DMS 273 (cell line): ENCODE data around the gene PILRB.
"Not testable (repeated sequence)": the region's sequence is repeated elsewhere in the genome, so short reads cannot be mapped to it uniquely, and the experiment has no call there.

ENCODE experiments used
- DNase-seq: peaks from one replicate; lab custom pipeline; 2025; ENCODE audit not compliant: unreplicated experiment; lab: John Stamatoyannopoulos, UW

PILRB gene

GRCh38 chr7:100358027-100358856 lies at the start of gene PILRB:
Gene PILRB, plus strand, starts transcription at chr7:100358117. Its CDS starts 186 bp downstream, at chr7:100358303.
- DNase-seq, result no peak

- DNase-seq, result not testable (repeated sequence)
These were observed 39.6 kb upstream of the PILRB start for GRCh38 chr7:100318329-100318728.

- not testable (repeated sequence) for DNase-seq
These were observed 36.3 kb upstream of the PILRB start for GRCh38 chr7:100321648-100322047.

- not testable (repeated sequence) for DNase-seq
These were observed 33.7 kb upstream of the PILRB start for GRCh38 chr7:100324194-100324593.

GRCh38 chr7:100325671-100326070 lies 32.2 kb upstream of the PILRB start:
- not testable (repeated sequence) for DNase-seq

- DNase-seq, result not testable (repeated sequence)
These were observed 31.0 kb upstream of the PILRB start for GRCh38 chr7:100326914-100327313.

- peak; percentile 98 for DNase-seq
These were observed 22.1 kb upstream of the PILRB start for GRCh38 chr7:100335566-100336466.

GRCh38 chr7:100338083-100338696 lies 19.7 kb upstream of the PILRB start:
- DNase-seq, result not testable (repeated sequence)

GRCh38 chr7:100341286-100341685 lies 16.6 kb upstream of the PILRB start:
- DNase-seq, result not testable (repeated sequence)

- DNase-seq, result no peak
These were observed 15.2 kb upstream of the PILRB start for GRCh38 chr7:100342765-100343164.

GRCh38 chr7:100344124-100344559 lies 13.8 kb upstream of the PILRB start:
- not testable (repeated sequence) for DNase-seq

- DNase-seq, result peak; percentile 69
These were observed 13.2 kb upstream of the PILRB start for GRCh38 chr7:100344560-100345287.

GRCh38 chr7:100345288-100345672 lies 12.6 kb upstream of the PILRB start:
- DNase-seq, result peak; percentile 82

- DNase-seq, result no peak
These were observed 11.0 kb upstream of the PILRB start for GRCh38 chr7:100346921-100347320.

GRCh38 chr7:100348805-100349204 lies 9.1 kb upstream of the PILRB start:
- DNase-seq, result no peak

GRCh38 chr7:100349757-100350156 lies 8.2 kb upstream of the PILRB start:
- no peak for DNase-seq

GRCh38 chr7:100351657-100352058 lies 6.3 kb upstream of the PILRB start:
- no peak for DNase-seq

- DNase-seq, result not testable (repeated sequence)
These were observed 5.6 kb upstream of the PILRB start for GRCh38 chr7:100352230-100352781.

- DNase-seq, result no peak
These were observed 4.8 kb upstream of the PILRB start for GRCh38 chr7:100352984-100353684.
